Lower leg skin (tissue), 3 donors: Measurements from ENCODE around the gene NDRG2.

ENCODE experiments used
- POLR2A ChIP-seq, 2 donors: fragments of 450-650 bp; IDR thresholded peaks; one replicate each; pipeline ENCODE4 v1.6.1; 2016 to 2017; ENCODE audit warnings: antibody characterized with exemption in 2 of 2, mild to moderate bottlenecking in 1 of 2, moderate library complexity in 1 of 2
- TF ChIP-seq, protein P1 (sequence below), 3 donors: fragments of 450-650 bp; IDR thresholded peaks; one replicate each; pipeline ENCODE4 v1.5.1; 2016; ENCODE audit warnings: antibody characterized with exemption in 3 of 3, mild to moderate bottlenecking in 3 of 3, moderate library complexity in 2 of 3

DNA sequence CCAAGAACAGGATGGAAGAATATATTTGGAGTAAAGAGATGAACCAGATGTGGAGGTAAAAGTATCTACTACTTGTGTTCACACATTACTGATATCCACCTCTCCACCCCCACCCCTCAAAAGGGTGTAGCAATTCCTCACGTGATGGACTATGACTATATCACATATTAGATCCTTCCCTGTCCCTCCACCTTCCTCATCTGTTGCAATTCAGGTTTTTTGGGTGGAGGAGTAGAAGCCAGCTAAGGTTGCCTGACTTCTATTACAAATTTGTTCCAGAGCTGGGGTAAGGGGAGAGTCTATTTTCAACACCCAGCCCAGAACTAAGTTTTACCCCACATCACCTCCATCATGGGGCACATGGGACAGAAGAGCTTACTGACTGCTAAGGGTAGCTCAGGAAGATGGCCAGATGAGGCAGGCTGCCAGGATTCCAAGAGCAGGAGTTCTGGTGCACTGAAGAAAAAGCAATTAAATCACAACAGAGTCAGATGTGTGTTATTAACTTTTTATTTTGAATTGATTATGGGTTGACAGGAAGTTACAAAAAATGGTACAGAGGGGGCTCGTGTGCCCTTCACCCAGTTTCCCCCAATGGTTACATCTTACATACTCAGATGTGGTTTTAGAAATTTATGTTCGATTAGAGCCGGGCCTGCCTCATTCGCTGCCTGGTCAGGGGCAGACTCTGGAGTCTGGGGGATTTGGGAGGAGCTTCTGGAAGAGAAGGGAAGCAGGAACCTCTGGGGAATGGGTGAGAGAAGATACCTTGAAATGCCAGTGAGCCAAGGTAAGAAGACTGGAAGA lies 7.7 kb upstream of the NDRG2 start:
- TF ChIP-seq POLR2A (IDR thresholded peaks at IDR 0.05): no peak
- TF ChIP-seq, protein P1, sequence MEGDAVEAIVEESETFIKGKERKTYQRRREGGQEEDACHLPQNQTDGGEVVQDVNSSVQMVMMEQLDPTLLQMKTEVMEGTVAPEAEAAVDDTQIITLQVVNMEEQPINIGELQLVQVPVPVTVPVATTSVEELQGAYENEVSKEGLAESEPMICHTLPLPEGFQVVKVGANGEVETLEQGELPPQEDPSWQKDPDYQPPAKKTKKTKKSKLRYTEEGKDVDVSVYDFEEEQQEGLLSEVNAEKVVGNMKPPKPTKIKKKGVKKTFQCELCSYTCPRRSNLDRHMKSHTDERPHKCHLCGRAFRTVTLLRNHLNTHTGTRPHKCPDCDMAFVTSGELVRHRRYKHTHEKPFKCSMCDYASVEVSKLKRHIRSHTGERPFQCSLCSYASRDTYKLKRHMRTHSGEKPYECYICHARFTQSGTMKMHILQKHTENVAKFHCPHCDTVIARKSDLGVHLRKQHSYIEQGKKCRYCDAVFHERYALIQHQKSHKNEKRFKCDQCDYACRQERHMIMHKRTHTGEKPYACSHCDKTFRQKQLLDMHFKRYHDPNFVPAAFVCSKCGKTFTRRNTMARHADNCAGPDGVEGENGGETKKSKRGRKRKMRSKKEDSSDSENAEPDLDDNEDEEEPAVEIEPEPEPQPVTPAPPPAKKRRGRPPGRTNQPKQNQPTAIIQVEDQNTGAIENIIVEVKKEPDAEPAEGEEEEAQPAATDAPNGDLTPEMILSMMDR (IDR thresholded peaks at IDR 0.05): no peak
